Breast epithelium (tissue), 3 donors: ENCODE results near the gene DCDC2C.

Experiments used
- CTCF ChIP-seq, 3 donors: fragments of 450-650 bp; IDR thresholded peaks; one replicate each; pipeline ENCODE4 v1.5.1; 2016 to 2017; ENCODE audit warnings: antibody characterized with exemption in 3 of 3, mild to moderate bottlenecking in 3 of 3, moderate library complexity in 3 of 3
- POLR2A ChIP-seq: fragments of 450-650 bp; IDR thresholded peaks from one replicate; pipeline ENCODE4 v1.6.1; 2016; ENCODE audit warnings: antibody characterized with exemption, mild to moderate bottlenecking, moderate library complexity

DNA sequence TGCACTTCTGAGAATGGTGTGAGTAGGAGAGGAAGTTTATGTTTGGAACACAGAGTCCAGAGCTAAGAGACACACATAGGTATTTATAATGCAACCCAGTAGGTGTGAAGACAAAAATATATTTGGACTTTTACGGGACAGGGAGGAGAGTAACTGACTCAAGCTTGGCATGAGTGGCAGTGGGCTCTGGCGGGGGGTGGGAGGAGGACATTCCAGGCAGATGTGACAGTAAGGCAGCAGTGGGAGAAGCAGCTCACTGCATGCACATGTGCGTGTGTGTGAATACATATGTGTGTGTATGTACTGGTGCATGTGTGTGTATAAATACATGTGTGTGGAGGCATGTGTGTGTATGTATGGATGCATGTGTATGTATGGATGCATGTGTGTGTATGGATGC lies 51.4 kb downstream of the DCDC2C start:
- TF ChIP-seq CTCF (IDR thresholded peaks at IDR 0.05) (no peak), POLR2A (no peak)
